Fibroblast of mammary gland (primary cell): ENCODE results near the gene CALHM1.

Experiments used
- DNase-seq: peaks from one replicate; pipeline ENCODE4 v3.0.0-alpha.2; 2010; ENCODE audit warnings: low read depth
- H3K4me3 ChIP-seq: 2 replicates; pipeline ENCODE4 v1.5.1; 2011; ENCODE audit warnings: low read depth, mild to moderate bottlenecking, low read length, moderate library complexity; ENCODE audit not compliant: control insufficient read depth
- CTCF ChIP-seq: conservative IDR thresholded peaks from 2 replicates; pipeline ENCODE4 v1.5.1; 2011; ENCODE audit warnings: low read depth, low read length, inconsistent platforms; ENCODE audit not compliant: control insufficient read depth, insufficient read depth

The CALHM1 gene

GRCh38 chr10:103501186-103501585, 42.5 kb upstream of the CALHM1 start:
- no peak overlapping the region for H3K4me3 ChIP-seq
- no peak for DNase-seq
- TF ChIP-seq CTCF: no peak

GRCh38 chr10:103500481-103500880, 41.8 kb upstream of the CALHM1 start:
- no peak for DNase-seq
- TF ChIP-seq CTCF: no peak
- no peak overlapping the region for H3K4me3 ChIP-seq

GRCh38 chr10:103499881-103500280, 41.2 kb upstream of the CALHM1 start:
- no peak for DNase-seq
- H3K4me3 ChIP-seq: no peak overlapping the region
- TF ChIP-seq CTCF: no peak

- no peak for TF ChIP-seq CTCF
- no peak for DNase-seq
- no peak overlapping the region for H3K4me3 ChIP-seq
Observed at GRCh38 chr10:103498936-103499638, 40.4 kb upstream of the CALHM1 start.

- H3K4me3 ChIP-seq: no peak overlapping the region
- TF ChIP-seq CTCF: no peak
- no peak for DNase-seq
Observed at GRCh38 chr10:103497161-103497915, 38.6 kb upstream of the CALHM1 start.

GRCh38 chr10:103495321-103495720, 36.6 kb upstream of the CALHM1 start:
- no peak for TF ChIP-seq CTCF
- no peak for DNase-seq

More at GRCh38 chr10:103495321-103495720, 36.6 kb upstream of the CALHM1 start:
- no peak overlapping the region for H3K4me3 ChIP-seq
